PC-3 (cell line): ENCODE data around the gene COL1A2.

Experiments
- EZH2 ChIP-seq: fragments of 300-600 bp; sonication (generic); IDR thresholded peaks from one replicate; pipeline ENCODE4 v1.6.1; 2017; ENCODE audit warnings: antibody characterized with exemption, mild to moderate bottlenecking, low read length; ENCODE audit not compliant: unreplicated experiment
- EZH2phosphoT487 ChIP-seq: fragments of 300-600 bp; sonication (generic); IDR thresholded peaks from 2 replicates; pipeline ENCODE4 v1.6.1; 2018; ENCODE audit warnings: mild to moderate bottlenecking, antibody characterized with exemption, low read length, borderline replicate concordance
- TF ChIP-seq, protein P1 (sequence below): fragments of 300-600 bp; sonication (generic); conservative IDR thresholded peaks from 2 replicates; pipeline ENCODE4 v1.5.1; 2017; ENCODE audit warnings: antibody characterized with exemption, low read depth, mild to moderate bottlenecking, low read length

DNA sequence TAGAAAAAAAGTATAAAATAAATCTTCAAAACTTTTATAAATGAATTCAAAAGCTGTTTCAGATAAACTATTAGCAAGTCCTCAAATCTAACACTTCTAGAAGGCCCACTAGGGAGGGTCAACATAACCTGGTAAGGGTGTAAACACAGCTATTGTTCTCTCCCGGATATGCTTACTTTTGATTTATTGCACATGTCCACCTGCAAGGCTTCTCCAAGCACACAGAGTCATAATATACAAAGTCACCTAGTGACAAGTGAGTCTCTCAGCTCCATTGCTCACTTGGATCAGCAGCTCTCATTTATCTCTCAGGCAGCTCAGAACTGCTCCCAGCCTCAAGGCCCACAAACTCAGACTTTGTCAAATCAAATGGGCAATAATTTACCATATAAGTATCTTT is 44.0 kb upstream of the COL1A2 start:
- TF ChIP-seq, protein P1, sequence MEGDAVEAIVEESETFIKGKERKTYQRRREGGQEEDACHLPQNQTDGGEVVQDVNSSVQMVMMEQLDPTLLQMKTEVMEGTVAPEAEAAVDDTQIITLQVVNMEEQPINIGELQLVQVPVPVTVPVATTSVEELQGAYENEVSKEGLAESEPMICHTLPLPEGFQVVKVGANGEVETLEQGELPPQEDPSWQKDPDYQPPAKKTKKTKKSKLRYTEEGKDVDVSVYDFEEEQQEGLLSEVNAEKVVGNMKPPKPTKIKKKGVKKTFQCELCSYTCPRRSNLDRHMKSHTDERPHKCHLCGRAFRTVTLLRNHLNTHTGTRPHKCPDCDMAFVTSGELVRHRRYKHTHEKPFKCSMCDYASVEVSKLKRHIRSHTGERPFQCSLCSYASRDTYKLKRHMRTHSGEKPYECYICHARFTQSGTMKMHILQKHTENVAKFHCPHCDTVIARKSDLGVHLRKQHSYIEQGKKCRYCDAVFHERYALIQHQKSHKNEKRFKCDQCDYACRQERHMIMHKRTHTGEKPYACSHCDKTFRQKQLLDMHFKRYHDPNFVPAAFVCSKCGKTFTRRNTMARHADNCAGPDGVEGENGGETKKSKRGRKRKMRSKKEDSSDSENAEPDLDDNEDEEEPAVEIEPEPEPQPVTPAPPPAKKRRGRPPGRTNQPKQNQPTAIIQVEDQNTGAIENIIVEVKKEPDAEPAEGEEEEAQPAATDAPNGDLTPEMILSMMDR, result no peak
- no peak for TF ChIP-seq EZH2
- no peak for TF ChIP-seq EZH2phosphoT487
